Esophagus mucosa (tissue), 1 donor: ENCODE measurements around the gene SYT2. TPM values are rescaled to one million over a fixed set of nuclear protein-coding genes. Genes with fewer than 3 reads are reported as not detected.

Source experiments
- ATAC-seq: fragments of 200-7000 bp; cut with Tn5 transposase; one replicate; pipeline ENCODE4 v1.9.1; 2020
- total RNA-seq: library from RNA; stranded (reverse); gene quantifications from one replicate; pipeline ENCODE4 v1.2.4, GENCODE V29; 2023
- donor health status: DM: yes; HTN: yes; CAD: no.

Gene SYT2
- total RNA-seq, 1 donor from 2014 or later = not detected

- no peak for ATAC-seq
Measured at GRCh38 chr1:202703191-202703590, 7.1 kb downstream of the SYT2 start.

DNA sequence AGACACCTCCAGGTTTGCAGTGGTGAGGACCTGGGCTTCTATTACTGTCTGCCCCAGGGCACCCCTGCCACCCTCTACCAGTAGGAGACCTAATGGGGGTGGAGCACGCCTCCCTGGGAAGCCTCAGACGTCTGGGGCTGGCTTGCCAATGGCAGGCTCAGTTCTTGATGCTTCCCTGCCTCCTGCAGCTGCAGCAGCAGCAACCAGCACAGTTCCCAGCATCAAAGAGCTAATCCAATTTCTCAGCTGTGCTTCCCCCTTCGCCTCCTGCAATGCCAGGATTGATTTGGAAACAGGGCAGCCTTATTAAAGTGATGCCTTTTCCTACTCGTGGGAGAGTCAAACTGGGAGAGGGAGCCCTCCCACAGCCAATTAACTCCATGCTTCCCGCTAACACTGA, 8.2 kb downstream of the SYT2 start:
- no peak for ATAC-seq

GRCh38 chr1:202701200-202701599, 9.1 kb downstream of the SYT2 start:
- ATAC-seq = no peak

DNA sequence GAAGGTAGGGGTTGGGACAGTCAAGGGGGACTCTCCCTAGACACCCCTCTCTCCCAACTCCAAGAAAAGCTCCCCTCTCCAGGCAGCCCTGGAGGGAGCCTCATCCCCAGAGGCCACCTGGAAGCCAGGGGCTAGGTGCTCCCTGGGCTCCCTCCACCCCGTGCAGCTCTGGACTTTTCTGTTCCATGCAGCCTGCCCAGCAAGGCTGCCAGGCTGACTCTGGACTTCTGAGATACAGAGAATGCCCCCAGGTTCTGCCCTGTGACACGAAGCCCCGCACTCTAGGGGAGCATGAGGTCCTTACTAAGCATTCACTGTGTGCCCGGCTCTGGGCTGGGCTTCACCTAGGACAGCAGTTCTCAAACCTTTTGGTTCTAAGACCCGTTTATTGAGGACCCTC, 10.2 kb downstream of the SYT2 start:
- ATAC-seq = no peak

DNA sequence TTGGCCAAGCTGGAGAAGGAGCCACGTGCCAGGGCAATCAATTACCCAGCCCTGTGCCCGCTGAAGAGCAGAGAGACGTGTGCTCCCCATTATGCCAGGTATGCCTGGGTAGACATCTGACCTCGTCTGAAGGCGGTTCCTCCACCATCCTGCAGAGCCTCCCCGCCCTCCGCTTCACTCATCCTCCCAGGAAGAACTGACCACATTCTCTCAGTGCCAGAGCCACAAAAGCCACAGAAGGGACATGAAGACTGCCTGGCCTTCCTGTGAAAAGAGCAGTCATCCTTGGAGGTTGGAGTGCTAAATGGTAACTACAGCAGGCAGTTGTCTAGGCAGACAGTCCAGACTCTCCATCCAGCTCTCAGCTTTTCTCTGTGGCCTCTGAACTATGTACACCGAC, 12.0 kb downstream of the SYT2 start:
- no peak for ATAC-seq

GRCh38 chr1:202697038-202697437, 13.2 kb downstream of the SYT2 start:
- ATAC-seq = no peak

DNA sequence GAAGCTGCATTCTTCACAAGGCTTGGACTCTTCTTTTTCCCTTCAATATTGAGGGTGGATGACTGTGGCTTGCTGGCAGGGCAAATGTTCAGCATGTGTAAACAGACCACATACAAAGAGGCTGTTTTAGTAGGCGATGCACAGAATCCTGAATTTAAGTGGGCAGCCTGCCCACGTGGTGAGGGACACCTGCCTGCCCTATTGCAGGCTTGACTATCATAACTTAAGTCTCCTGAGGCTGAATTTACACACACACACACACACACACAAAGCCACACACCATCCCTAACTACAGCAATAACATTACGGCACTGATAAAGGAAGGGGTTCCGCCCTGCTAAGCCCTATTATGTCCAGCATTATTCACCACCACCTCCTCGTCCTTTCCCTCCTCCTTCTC, 15.9 kb downstream of the SYT2 start:
- ATAC-seq = no peak

DNA sequence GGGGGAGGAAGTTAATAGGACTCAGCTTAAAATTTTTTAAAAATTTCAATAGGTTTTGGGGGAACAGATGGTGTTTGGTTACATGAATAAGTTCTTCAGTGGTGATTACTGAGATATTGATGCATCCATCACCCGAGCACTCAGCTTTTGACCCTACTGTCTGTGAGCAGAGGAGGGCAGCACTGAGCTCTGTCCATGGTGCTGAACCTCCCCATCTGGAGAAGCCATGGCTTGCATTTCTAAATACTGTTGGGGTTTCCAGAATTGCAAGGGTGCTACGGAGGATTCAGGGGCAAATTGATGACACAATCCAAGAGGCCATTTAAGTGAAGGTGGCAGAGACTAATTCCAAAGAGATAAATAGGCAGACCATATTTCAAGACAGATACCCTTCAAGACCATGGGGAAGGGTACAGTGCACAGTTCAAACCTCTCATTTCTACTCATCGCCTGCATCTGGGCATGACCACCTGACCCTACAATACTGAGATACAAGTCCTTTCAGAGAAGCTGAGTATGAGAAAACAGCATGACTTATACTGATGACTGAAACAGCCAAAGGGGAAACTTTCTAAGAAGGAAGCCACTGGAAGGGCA, 17.2 kb downstream of the SYT2 start:
- ATAC-seq = peak; percentile 80

DNA sequence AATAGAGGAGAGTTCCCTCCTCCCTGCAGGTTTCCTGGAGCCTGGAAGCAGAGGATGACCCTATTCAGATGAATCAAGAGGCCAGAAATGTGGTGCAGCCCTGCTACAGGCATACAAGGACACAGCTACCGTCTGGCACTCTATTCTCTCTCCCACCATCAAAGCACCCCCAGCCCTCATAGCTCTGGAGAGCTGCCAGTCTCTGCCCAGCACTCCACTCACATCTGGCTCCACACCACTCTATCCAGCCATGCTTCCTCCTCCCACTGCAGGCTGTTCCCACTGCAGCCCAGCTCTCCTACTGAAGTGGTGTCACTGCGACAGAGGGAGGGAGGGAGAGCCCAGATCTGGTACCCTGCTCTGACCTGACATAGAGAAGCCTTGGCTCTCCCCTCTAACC, 18.4 kb downstream of the SYT2 start:
- ATAC-seq = no peak

- no peak for ATAC-seq
Measured at GRCh38 chr1:202689493-202690342, 20.5 kb downstream of the SYT2 start.

- no peak for ATAC-seq
Measured at GRCh38 chr1:202689082-202689481, 21.2 kb downstream of the SYT2 start.

GRCh38 chr1:202688401-202688800, 21.9 kb downstream of the SYT2 start:
- no peak for ATAC-seq

DNA sequence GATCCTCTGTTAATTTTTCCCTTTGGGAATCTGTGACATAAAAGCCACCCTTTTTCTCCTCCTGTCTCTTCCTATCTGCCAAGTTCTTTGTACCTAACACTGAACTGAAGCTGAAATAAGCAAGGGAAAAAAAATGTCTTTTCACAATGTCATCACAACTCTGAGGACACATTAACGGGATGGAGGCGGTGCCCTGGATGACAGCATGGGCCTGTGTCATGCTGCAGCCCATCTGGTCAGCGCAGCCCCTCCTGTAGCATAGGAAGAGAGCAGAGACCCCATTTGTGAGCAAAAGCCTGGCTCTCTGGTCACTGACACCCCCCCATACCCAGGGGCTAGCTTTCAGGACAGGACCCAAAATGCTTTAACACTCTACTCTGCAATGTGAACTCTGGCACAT, 22.5 kb downstream of the SYT2 start:
- no peak for ATAC-seq

DNA sequence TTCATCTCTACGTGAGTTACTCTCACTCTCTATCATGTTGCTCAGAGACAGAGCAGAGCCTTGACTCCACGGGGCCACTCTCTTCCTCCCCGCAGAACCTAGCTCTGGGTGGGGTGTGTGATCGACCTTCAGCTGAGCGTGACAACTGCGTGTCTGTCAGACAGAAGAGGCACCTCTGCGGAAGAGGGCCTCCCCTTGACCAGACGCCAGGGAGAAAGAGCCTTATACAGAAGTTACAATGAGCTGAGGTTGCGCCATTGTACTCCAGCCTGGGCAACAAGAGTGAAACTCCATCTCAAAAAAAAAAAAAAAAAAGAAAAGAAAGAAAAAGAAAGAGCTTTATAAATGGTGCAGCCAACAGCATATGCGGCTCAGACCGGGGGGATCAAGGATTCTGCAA, 22.9 kb downstream of the SYT2 start:
- no peak for ATAC-seq

- no peak for ATAC-seq
Measured at GRCh38 chr1:202685641-202686040, 24.6 kb downstream of the SYT2 start.

DNA sequence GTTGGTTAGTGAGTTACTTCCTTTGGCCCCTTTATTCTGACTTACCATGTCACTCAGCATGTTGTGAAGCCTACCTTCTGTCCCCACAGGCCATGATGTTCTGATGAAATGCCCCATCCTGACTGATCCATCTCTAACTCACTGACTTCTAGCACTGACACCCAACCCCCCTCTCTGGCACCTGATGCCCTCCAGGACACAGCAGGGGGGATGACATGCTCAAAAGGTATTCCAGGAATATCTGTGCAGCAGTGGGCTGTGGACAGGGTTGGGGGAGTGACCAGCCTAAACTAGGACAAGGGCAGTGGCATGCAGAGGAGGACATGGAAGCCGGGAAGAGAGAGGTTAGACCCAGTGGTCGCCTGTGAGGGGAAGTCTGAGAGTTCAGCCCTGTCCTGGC, 25.5 kb downstream of the SYT2 start:
- ATAC-seq = no peak

GRCh38 chr1:202683029-202683428, 27.2 kb downstream of the SYT2 start:
- no peak for ATAC-seq

DNA sequence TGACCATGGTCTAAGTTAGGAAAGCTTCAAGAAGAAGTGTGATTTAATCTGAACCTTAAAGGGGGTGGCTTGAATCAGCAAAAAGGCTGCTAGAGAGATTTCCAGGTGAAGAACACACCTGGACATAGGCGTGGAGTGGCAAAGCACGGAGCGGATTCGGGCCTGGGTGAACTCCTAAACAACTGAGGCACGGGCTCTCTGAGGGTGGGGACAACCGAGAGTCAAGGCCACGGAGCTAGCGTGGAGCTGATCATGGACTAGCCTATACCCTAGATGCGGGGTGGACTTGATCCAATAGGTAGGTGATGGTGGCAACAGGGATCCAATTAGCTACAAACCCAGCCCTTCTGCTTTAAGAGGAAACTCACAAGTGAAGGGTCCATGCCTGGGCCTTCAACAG, 27.8 kb downstream of the SYT2 start:
- no peak for ATAC-seq

GRCh38 chr1:202681736-202682420, 28.4 kb downstream of the SYT2 start:
- no peak for ATAC-seq

DNA sequence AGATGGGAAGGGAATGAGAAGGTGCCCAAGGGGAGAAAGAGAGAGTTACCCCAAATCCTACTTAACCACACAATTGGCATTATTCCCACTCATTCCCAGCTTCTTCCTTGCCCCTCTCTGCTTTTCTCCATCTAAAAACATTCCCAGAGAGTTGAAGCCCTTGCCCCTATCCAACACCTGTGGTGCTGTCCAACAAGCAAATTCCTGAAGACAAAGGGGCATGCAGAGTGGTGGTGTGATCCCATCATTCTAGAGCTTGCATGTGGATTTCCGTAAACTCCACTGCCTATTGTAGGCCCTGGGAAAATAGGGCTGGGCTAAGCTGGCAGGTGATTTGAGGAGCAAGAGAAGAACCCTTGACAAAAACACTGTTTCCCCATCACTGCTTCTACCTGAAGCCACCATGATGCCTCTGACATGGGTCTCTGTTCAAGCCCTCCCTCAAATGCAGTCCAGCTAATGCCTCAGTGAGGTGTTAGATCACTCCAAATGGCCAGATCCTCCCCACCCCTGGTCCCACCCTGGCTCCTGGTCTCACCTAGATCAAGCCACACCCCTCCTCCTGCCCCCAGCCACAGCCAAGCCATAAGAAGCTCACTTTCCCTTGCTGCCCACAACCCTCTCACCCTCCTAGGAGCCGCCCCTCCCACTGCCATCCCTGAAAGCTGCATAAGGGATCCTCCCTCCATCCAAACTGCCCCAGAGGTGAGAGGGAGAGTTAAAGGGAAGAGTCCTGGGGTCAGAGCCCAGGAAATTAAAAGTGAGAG, 29.5 kb downstream of the SYT2 start:
- no peak for ATAC-seq

DNA sequence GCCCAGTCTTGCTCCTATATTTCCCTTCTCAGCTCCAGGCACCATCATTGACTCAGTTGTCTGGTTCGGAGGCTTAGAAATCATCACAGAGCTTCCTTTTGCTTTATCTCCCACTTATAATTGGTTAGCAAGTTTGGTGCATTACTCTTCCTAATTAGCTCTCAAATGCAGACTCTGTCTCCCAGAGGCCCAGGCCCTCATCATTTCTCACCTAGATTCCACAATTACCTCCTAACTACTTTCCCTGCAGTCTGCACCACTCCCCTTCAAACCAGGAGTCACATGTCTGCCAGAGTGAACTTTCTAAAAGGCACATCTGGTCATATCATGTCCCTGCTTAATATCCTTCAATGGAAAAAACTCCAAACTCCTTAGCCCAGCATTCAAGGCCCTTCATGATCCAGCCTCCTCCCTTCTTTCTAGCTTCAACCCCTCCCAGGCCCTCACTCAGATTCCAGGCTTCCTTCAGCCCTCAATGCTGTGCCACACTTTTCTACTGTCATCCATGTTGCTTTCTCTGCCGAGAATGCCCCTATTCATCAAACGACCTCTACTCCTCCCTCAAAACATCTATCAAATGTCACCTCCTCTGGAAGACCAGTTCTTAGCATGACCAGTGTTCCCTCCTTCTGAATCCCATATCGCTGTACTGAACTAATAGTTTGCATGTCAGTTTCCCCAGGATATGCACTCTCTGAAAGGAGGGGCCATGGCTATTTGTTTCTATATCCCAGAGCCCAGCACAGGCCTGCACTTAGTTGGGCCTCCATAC, 30.7 kb downstream of the SYT2 start:
- ATAC-seq = no peak

- ATAC-seq = no peak
Measured at GRCh38 chr1:202677433-202677832, 32.8 kb downstream of the SYT2 start.
